H1 (cell line): Measurements from ENCODE around the gene RPS15. TPM values are rescaled to one million over a fixed set of nuclear protein-coding genes. Genes with fewer than 3 reads are reported as not detected.

ENCODE experiments used
- ATF3 ChIP-seq: IDR thresholded peaks from 2 replicates; pipeline ENCODE4 v1.6.1; 2011; ENCODE audit warnings: low read depth, mild to moderate bottlenecking, low read length; ENCODE audit not compliant: insufficient read depth
- JUND ChIP-seq: IDR thresholded peaks from 2 replicates; pipeline ENCODE4 v1.6.1; 2011; ENCODE audit warnings: mild to moderate bottlenecking, improper control_type of control experiment, low read length
- PHF8 ChIP-seq: fragments of 200-600 bp; sonication (generic); conservative IDR thresholded peaks from 2 replicates; pipeline ENCODE4 v1.7.1; 2012; ENCODE audit warnings: low read depth, mild to moderate bottlenecking, inconsistent platforms, low read length, moderate library complexity
- RNF2 ChIP-seq: fragments of 200-900, 300-1000 bp; sonication (generic); IDR thresholded peaks from 2 replicates; pipeline ENCODE4 v1.7.1; 2016; ENCODE audit warnings: borderline replicate concordance, low read depth, mild to moderate bottlenecking, antibody characterized with exemption, low read length; ENCODE audit not compliant: poor library complexity, severe bottlenecking; ENCODE audit errors: missing control alignments
- SP2 ChIP-seq: IDR thresholded peaks from 2 replicates; pipeline ENCODE4 v1.6.1; 2012; ENCODE audit warnings: mild to moderate bottlenecking, low read length, inconsistent platforms
- polyA plus RNA-seq, 7 experiments: library from polyadenylated mRNA; depleted of rRNA in 3 of 7; stranded (reverse) in 5 of 7; unstranded in 2 of 7; fragments of >200 nt in 5 of 7; fragments of 200-250 nt in 2 of 7; gene quantifications; 1 replicate in 5 of 7; 2 replicates in 1 of 7; 4 replicates in 1 of 7; pipeline versions ENCODE4 v1.2.1 to v1.2.3, GENCODE V29; 2011 to 2013; ENCODE audit warnings: missing spikeins in 2 of 7, mixed read lengths in 2 of 7
- total RNA-seq: library from RNA; stranded (reverse); fragmentation: NEBNext Ultra II Directional; extraction: Animal tissue kit (Norgen Biotek cat#: 25700); gene quantifications from 2 replicates; pipeline ENCODE4 v1.2.1, GENCODE V29; 2021
- TF ChIP-seq, protein P1 (sequence below): fragments of 300-600 bp; sonication (generic); IDR thresholded peaks from 2 replicates; pipeline ENCODE4 v1.7.1; 2012; ENCODE audit warnings: low read length, moderate library complexity, mild to moderate bottlenecking, inconsistent platforms; ENCODE audit not compliant: insufficient replicate concordance
- TF ChIP-seq, protein P2 (sequence below), 3 experiments: IDR thresholded peaks; 1 replicate in 2 of 3; 2 replicates in 1 of 3; pipeline versions ENCODE4 v1.5.1 to v1.6.1; 2011; ENCODE audit warnings: low read length in 3 of 3, mild to moderate bottlenecking in 3 of 3, inconsistent platforms in 2 of 3, low read depth in 1 of 3, moderate library complexity in 1 of 3; ENCODE audit not compliant: insufficient read depth in 1 of 3; ENCODE audit errors: control extremely low read depth in 1 of 3

RPS15 gene
- total and polyA plus RNA-seq, 2 of the 8 experiments (the other 6 are each of a cell fraction or from before 2014, with no cell fraction given) = 1,562 to 3,890 TPM

DNA sequence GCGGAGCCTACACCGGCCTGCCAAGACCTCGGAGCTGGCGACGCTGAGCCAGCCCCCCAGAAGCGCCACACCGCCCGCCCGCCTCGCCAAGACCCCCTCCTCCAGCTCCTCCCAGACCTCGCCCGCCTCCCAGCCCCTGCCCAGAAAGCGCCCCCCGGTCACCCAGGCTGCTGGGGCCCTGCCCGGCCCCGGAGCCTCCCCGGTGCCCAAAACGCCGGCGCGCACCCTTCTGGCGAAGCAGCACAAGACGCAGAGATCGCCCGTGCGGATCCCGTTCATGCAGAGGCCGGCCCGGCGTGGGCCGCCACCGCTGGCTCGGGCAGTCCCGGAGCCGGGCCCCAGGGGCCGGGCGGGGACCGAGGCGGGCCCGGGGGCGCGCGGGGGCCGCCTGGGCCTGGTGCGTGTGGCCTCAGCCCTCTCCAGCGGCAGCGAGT, 30.6 kb downstream of the RPS15 start (continued):
- TF ChIP-seq, protein P1, sequence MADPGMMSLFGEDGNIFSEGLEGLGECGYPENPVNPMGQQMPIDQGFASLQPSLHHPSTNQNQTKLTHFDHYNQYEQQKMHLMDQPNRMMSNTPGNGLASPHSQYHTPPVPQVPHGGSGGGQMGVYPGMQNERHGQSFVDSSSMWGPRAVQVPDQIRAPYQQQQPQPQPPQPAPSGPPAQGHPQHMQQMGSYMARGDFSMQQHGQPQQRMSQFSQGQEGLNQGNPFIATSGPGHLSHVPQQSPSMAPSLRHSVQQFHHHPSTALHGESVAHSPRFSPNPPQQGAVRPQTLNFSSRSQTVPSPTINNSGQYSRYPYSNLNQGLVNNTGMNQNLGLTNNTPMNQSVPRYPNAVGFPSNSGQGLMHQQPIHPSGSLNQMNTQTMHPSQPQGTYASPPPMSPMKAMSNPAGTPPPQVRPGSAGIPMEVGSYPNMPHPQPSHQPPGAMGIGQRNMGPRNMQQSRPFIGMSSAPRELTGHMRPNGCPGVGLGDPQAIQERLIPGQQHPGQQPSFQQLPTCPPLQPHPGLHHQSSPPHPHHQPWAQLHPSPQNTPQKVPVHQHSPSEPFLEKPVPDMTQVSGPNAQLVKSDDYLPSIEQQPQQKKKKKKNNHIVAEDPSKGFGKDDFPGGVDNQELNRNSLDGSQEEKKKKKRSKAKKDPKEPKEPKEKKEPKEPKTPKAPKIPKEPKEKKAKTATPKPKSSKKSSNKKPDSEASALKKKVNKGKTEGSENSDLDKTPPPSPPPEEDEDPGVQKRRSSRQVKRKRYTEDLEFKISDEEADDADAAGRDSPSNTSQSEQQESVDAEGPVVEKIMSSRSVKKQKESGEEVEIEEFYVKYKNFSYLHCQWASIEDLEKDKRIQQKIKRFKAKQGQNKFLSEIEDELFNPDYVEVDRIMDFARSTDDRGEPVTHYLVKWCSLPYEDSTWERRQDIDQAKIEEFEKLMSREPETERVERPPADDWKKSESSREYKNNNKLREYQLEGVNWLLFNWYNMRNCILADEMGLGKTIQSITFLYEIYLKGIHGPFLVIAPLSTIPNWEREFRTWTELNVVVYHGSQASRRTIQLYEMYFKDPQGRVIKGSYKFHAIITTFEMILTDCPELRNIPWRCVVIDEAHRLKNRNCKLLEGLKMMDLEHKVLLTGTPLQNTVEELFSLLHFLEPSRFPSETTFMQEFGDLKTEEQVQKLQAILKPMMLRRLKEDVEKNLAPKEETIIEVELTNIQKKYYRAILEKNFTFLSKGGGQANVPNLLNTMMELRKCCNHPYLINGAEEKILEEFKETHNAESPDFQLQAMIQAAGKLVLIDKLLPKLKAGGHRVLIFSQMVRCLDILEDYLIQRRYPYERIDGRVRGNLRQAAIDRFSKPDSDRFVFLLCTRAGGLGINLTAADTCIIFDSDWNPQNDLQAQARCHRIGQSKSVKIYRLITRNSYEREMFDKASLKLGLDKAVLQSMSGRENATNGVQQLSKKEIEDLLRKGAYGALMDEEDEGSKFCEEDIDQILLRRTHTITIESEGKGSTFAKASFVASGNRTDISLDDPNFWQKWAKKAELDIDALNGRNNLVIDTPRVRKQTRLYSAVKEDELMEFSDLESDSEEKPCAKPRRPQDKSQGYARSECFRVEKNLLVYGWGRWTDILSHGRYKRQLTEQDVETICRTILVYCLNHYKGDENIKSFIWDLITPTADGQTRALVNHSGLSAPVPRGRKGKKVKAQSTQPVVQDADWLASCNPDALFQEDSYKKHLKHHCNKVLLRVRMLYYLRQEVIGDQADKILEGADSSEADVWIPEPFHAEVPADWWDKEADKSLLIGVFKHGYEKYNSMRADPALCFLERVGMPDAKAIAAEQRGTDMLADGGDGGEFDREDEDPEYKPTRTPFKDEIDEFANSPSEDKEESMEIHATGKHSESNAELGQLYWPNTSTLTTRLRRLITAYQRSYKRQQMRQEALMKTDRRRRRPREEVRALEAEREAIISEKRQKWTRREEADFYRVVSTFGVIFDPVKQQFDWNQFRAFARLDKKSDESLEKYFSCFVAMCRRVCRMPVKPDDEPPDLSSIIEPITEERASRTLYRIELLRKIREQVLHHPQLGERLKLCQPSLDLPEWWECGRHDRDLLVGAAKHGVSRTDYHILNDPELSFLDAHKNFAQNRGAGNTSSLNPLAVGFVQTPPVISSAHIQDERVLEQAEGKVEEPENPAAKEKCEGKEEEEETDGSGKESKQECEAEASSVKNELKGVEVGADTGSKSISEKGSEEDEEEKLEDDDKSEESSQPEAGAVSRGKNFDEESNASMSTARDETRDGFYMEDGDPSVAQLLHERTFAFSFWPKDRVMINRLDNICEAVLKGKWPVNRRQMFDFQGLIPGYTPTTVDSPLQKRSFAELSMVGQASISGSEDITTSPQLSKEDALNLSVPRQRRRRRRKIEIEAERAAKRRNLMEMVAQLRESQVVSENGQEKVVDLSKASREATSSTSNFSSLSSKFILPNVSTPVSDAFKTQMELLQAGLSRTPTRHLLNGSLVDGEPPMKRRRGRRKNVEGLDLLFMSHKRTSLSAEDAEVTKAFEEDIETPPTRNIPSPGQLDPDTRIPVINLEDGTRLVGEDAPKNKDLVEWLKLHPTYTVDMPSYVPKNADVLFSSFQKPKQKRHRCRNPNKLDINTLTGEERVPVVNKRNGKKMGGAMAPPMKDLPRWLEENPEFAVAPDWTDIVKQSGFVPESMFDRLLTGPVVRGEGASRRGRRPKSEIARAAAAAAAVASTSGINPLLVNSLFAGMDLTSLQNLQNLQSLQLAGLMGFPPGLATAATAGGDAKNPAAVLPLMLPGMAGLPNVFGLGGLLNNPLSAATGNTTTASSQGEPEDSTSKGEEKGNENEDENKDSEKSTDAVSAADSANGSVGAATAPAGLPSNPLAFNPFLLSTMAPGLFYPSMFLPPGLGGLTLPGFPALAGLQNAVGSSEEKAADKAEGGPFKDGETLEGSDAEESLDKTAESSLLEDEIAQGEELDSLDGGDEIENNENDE = no peak
- no peak for TF ChIP-seq PHF8
- TF ChIP-seq, protein P2, sequence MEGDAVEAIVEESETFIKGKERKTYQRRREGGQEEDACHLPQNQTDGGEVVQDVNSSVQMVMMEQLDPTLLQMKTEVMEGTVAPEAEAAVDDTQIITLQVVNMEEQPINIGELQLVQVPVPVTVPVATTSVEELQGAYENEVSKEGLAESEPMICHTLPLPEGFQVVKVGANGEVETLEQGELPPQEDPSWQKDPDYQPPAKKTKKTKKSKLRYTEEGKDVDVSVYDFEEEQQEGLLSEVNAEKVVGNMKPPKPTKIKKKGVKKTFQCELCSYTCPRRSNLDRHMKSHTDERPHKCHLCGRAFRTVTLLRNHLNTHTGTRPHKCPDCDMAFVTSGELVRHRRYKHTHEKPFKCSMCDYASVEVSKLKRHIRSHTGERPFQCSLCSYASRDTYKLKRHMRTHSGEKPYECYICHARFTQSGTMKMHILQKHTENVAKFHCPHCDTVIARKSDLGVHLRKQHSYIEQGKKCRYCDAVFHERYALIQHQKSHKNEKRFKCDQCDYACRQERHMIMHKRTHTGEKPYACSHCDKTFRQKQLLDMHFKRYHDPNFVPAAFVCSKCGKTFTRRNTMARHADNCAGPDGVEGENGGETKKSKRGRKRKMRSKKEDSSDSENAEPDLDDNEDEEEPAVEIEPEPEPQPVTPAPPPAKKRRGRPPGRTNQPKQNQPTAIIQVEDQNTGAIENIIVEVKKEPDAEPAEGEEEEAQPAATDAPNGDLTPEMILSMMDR (IDR thresholded peaks at IDR 0.05; ENCODE audit: control extremely low read depth in 1 of 3, insufficient read depth in 1 of 3, low read depth in 1 of 3, low read length in 3 of 3) = peak in 1 of 3 experiments; percentile 29; a peak in 2 of 4 replicates
- TF ChIP-seq RNF2 = no peak
- no peak for TF ChIP-seq JUND
- no peak for TF ChIP-seq SP2
- no peak for TF ChIP-seq ATF3
